ENCODE data around the gene RPRML. TPM values are rescaled to one million over a fixed set of nuclear protein-coding genes. Genes with fewer than 3 reads are reported as not detected.

RPRML gene
- total RNA-seq, 4 donors from 2014 or later = 0.48 TPM; not detected in 3

GRCh38 chr17:46930051-46930450 is 49.0 kb downstream of the RPRML start:
- in situ Hi-C loops (cut with MboI; ENCODE audit: low pct_ligation_motif_present in 1 of 4, low pct_unique_long_range_greater_than_20kb in 1 of 4, low sequenced_read_pairs in 3 of 4) = no loop called here
- H3K9me3 ChIP-seq = no peaks in the 10 kb centered on the region
- peaks cover 0 to 54% (median 26%) of the 10 kb centered on the region in 4 donors for H3K36me3 ChIP-seq
- H3K4me1 ChIP-seq = peaks cover 0 to 36% (median 8%) of the 10 kb centered on the region in 4 donors
- H3K4me3 ChIP-seq = no peak overlapping the region
- 94 to 95% methylated on average over 4 of the region's 4 CpGs for WGBS, 2 donors (ENCODE audit: low coverage in 1 of 2)
- H3K27ac ChIP-seq = no peak overlapping the region
- no peak for DNase-seq
- TF ChIP-seq CTCF (IDR thresholded peaks at IDR 0.05) (no peak), POLR2A (IDR thresholded peaks at IDR 0.05) (no peak), POLR2AphosphoS5 (IDR thresholded peaks at IDR 0.05) (no peak), EP300 (IDR thresholded peaks at IDR 0.05; ENCODE audit: low read depth) (no peak)
- H3K27me3 ChIP-seq = no peaks in the 10 kb centered on the region
- intact Hi-C loops (cut with DNase I; ENCODE audit: low total_unique reads) = loop anchor here (2.0 kb wide), 1 partner anchor 63 kb away; no protein-coding TSS in a partner anchor

- no peak for DNase-seq
- in situ Hi-C loops (cut with MboI; ENCODE audit: low pct_ligation_motif_present in 1 of 4, low pct_unique_long_range_greater_than_20kb in 1 of 4, low sequenced_read_pairs in 3 of 4) = no loop called here
- intact Hi-C loops (cut with DNase I; ENCODE audit: low total_unique reads) = no loop called here
Measured at GRCh38 chr17:46929413-46929812, 49.6 kb downstream of the RPRML start.

GRCh38 chr17:46928467-46929261 is 50.4 kb downstream of the RPRML start:
- Histone ChIP-seq H3K9me3 (no peaks in the 10 kb centered on the region), H3K4me3 (no peak overlapping the region), H3K36me3 (peaks cover 0 to 40% (median 17%) of the 10 kb centered on the region in 4 donors), H3K27me3 (no peaks in the 10 kb centered on the region), H3K4me1 (peaks cover 0 to 50% (median 21%) of the 10 kb centered on the region in 4 donors), H3K27ac (no peak overlapping the region)
- 63 to 75% methylated on average over 7 to 10 of the region's 10 CpGs for WGBS, 2 donors (ENCODE audit: low coverage in 1 of 2)
- intact Hi-C loops (cut with DNase I; ENCODE audit: low total_unique reads) (no loop called here), in situ Hi-C loops (cut with MboI; ENCODE audit: low pct_ligation_motif_present in 1 of 4, low pct_unique_long_range_greater_than_20kb in 1 of 4, low sequenced_read_pairs in 3 of 4) (no loop called here)
- TF ChIP-seq POLR2AphosphoS5 (IDR thresholded peaks at IDR 0.05) (no peak), EP300 (IDR thresholded peaks at IDR 0.05; ENCODE audit: low read depth) (no peak), CTCF (IDR thresholded peaks at IDR 0.05) (no peak), POLR2A (IDR thresholded peaks at IDR 0.05) (no peak)
- DNase-seq = no peak

More at GRCh38 chr17:46929413-46929812, 49.6 kb downstream of the RPRML start:
- Histone ChIP-seq H3K4me1 (peaks cover 0 to 43% (median 13%) of the 10 kb centered on the region in 4 donors), H3K4me3 (no peak overlapping the region), H3K36me3 (peaks cover 0 to 48% (median 21%) of the 10 kb centered on the region in 4 donors), H3K27me3 (no peaks in the 10 kb centered on the region), H3K27ac (no peak overlapping the region), H3K9me3 (no peaks in the 10 kb centered on the region)
- TF ChIP-seq POLR2A (IDR thresholded peaks at IDR 0.05) (no peak), EP300 (IDR thresholded peaks at IDR 0.05; ENCODE audit: low read depth) (no peak), POLR2AphosphoS5 (IDR thresholded peaks at IDR 0.05) (no peak), CTCF (IDR thresholded peaks at IDR 0.05) (no peak)
- 76 to 89% methylated on average over 3 to 6 of the region's 6 CpGs for WGBS, 2 donors (ENCODE audit: low coverage in 1 of 2)

Small RNA genes lying within 50 kb of the gene (small RNA-seq; reads per million reads assigned to genes)
- gene MIR5089 = 0 reads per million in 4 donors

Other genes starting within 250 kb of the RPRML start
- gene WNT3, start 160.6 kb downstream of the RPRML start, total RNA-seq = under 1 TPM in 2 of 4 donors, not detected in 2; 0.27 to 0.48 TPM
- not detected for gene WNT9B, start 127.7 kb downstream of the RPRML start, total RNA-seq
- 100 to 1,000 TPM in 1 of 4 donors, 10 to 100 TPM in 3; 50.0 to 102 (median 62.8) TPM for gene GOSR2, start 56.1 kb downstream of the RPRML start, total RNA-seq
- gene CDC27, start 210.0 kb upstream of the RPRML start, total RNA-seq = 10 to 100 TPM; 37.5 to 63.9 (median 40.6) TPM
- not detected for gene MYL4, start 230.1 kb upstream of the RPRML start, total RNA-seq

All from transverse colon (tissue), 4 donors.